Ovary (tissue), 9 donors: Measurements from ENCODE around the gene PCGF3. TPM values are rescaled to one million over a fixed set of nuclear protein-coding genes. Genes with fewer than 3 reads are reported as not detected.
"Not testable (repeated sequence)": the region's sequence is repeated elsewhere in the genome, so short reads cannot be mapped to it uniquely, and the experiment has no call there.

Experiments
- DNase-seq, 5 donors: peaks; one replicate each; pipeline ENCODE4 v3.0.0-alpha.2; 2019 to 2020
- H3K27ac ChIP-seq, 2 donors: fragments of 200-600 bp; one replicate each; pipeline versions ENCODE4 v1.5.1 to v1.8.0; 2019 to 2022
- H3K27me3 ChIP-seq: fragments of 200-600 bp; one replicate; pipeline ENCODE4 v1.8.0; 2022
- H3K36me3 ChIP-seq: fragments of 200-600 bp; sonication (generic); one replicate; pipeline ENCODE4 v1.5.1; 2019
- H3K4me1 ChIP-seq: one replicate; pipeline ENCODE4 v1.8.1; 2013; ENCODE audit warnings: mild to moderate bottlenecking, moderate library complexity; ENCODE audit not compliant: insufficient read depth
- H3K4me3 ChIP-seq: fragments of 200-600 bp; sonication (generic); one replicate; pipeline ENCODE4 v1.5.1; 2017
- H3K9me3 ChIP-seq, 2 donors: fragments of 200-600 bp in 1 of 2; sonication (generic) in 1 of 2; one replicate each; pipeline versions ENCODE4 v1.5.1 to v1.8.1; 2013 to 2019; ENCODE audit warnings: mild to moderate bottlenecking in 1 of 2, moderate library complexity in 1 of 2
- CTCF ChIP-seq, 3 donors: fragments of 450-650 bp in 2 of 3; fragments of 200-600 bp in 1 of 3; IDR thresholded peaks; one replicate each; pipeline versions ENCODE4 v1.5.1 to v1.8.0; 2016 to 2022; ENCODE audit warnings: antibody characterized with exemption in 3 of 3, mild to moderate bottlenecking in 1 of 3
- EP300 ChIP-seq: sonication (generic); formaldehyde crosslinking; IDR thresholded peaks from one replicate; pipeline ENCODE4 v1.6.1; 2017; ENCODE audit warnings: antibody characterized with exemption
- POLR2A ChIP-seq: fragments of 450-650 bp; IDR thresholded peaks from one replicate; pipeline ENCODE4 v1.6.1; 2017; ENCODE audit warnings: antibody characterized with exemption, mild to moderate bottlenecking, moderate library complexity
- WGBS, 3 donors: extraction: QIAGEN DNeasy Blood & Tissue Kit in 1 of 3; methylation state at CpG; one replicate each; pipeline versions ENCODE4 v1.1.5 to v1.1.7; 2013 to 2017; 5-methylcytosine and 5-hydroxymethylcytosine counted together
- intact Hi-C, 4 donors: fragments of 100-400 bp; cut with DNase I; formaldehyde crosslinking; loops; one replicate each; pipeline versions ENCODE4 v1.11.0 to v1.15.1; 2022 to 2023
- polyA plus RNA-seq, 2 donors: library from polyadenylated mRNA; stranded (reverse); fragments of 200-250 nt in 1 of 2; fragments of 350-450 nt in 1 of 2; fragmentation: Illumina TruSeq in 1 of 2; extraction: RNeasy Lipid Tissue Mini Kit (QIAGEN cat#74804) in 1 of 2; gene quantifications; one replicate each; pipeline ENCODE4 v1.2.3, GENCODE V29; 2013 to 2014
- total RNA-seq, 7 donors: library from RNA; depleted of rRNA in 2 of 7; stranded (reverse); fragments of >200 nt in 2 of 7; fragmentation: NEBNext Ultra II Directional in 3 of 7; extraction: Animal tissue kit (Norgen Biotek cat#: 25700) in 3 of 7; gene quantifications; one replicate each; pipeline versions ENCODE4 v1.1.0 to v1.2.4, GENCODE V29; 2016 to 2023
- donor health status: DM: no; HTN: no; CAD: no; lungs with moderate emphysema.
- donor health status: DM: no; HTN: no; CAD: no.
- donor health status: Bipolar disorder and iron deficiency.
- donor health status: DM: yes; HTN: yes; CAD: no.
- donor health status: DM: no; HTN: no; CAD: no.
- donor health status: DM: yes; HTN: yes; CAD: no.

Gene PCGF3
- total and polyA plus RNA-seq, 9 donors = 21.7 to 51.2 (median 45.3) TPM

DNA sequence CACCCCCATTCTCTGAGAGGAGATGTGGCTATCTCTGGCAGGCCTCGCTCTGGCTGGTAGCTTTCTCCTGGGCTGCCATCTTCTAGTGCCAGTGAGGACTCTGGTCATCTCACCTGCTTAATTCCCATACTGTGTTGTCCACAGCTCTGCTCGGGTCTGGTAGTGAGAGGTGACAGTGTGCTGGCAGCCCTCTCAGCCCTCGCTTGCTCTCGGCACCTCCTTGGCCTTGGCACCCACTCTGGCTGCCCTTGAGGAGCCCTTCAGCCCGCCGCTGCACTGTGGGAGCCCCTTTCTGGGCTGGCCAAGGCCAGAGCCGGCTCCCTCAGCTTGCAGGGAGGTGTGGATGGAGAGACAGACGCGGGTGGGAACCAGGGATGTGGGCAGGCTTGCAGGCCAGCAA, 67.6 kb downstream of the PCGF3 start:
- DNase-seq = no peak
- TF ChIP-seq EP300 (no peak), POLR2A (no peak)
- H3K4me3 ChIP-seq = no peak overlapping the region
- H3K27me3 ChIP-seq = no peaks in the 10 kb centered on the region
- H3K36me3 ChIP-seq = no peaks in the 10 kb centered on the region
- no peak overlapping the region for H3K27ac ChIP-seq
- intact Hi-C loops = no loop called here
- 33 to 57% (median 43%) methylated on average over 7 to 9 of the region's 9 CpGs for WGBS, 3 donors
- no peaks in the 10 kb centered on the region for H3K9me3 ChIP-seq
- peaks cover 16% of the 10 kb centered on the region for H3K4me1 ChIP-seq

- H3K27me3 ChIP-seq, H3K27ac ChIP-seq, intact Hi-C loops, H3K9me3 ChIP-seq, H3K4me3 ChIP-seq, H3K36me3 ChIP-seq: not testable (repeated sequence)
- H3K4me1 ChIP-seq = peaks cover 19% of the 10 kb centered on the region
- WGBS, 3 donors = 90 to 94% (median 93%) methylated on average over 30 of the region's 30 CpGs
- DNase-seq = peak in 1 of 5 donors; percentile 10
Measured at GRCh38 chr4:774419-775092, 68.9 kb downstream of the PCGF3 start.

GRCh38 chr4:775485-775884, 69.9 kb downstream of the PCGF3 start:
- WGBS, 3 donors = 97 to 98% (median 98%) methylated on average over 2 of the region's 2 CpGs
- H3K4me3 ChIP-seq, H3K27ac ChIP-seq, H3K27me3 ChIP-seq, intact Hi-C loops, H3K9me3 ChIP-seq, H3K36me3 ChIP-seq, DNase-seq: not testable (repeated sequence)
- peaks cover 24% of the 10 kb centered on the region for H3K4me1 ChIP-seq

- no peaks in the 10 kb centered on the region for H3K36me3 ChIP-seq
- H3K4me1 ChIP-seq = peaks cover 23% of the 10 kb centered on the region
- no peak overlapping the region for H3K4me3 ChIP-seq
- DNase-seq = no peak
- no peaks in the 10 kb centered on the region for H3K9me3 ChIP-seq
- WGBS, 3 donors = 89 to 96% (median 95%) methylated on average over 9 of the region's 9 CpGs
- intact Hi-C loops = no loop called here
- TF ChIP-seq POLR2A (no peak), CTCF (IDR thresholded peaks at IDR 0.05) (no peak)
- H3K27ac ChIP-seq = no peak overlapping the region
- H3K27me3 ChIP-seq = no peaks in the 10 kb centered on the region
Measured at GRCh38 chr4:776743-777441, 71.3 kb downstream of the PCGF3 start.

DNA sequence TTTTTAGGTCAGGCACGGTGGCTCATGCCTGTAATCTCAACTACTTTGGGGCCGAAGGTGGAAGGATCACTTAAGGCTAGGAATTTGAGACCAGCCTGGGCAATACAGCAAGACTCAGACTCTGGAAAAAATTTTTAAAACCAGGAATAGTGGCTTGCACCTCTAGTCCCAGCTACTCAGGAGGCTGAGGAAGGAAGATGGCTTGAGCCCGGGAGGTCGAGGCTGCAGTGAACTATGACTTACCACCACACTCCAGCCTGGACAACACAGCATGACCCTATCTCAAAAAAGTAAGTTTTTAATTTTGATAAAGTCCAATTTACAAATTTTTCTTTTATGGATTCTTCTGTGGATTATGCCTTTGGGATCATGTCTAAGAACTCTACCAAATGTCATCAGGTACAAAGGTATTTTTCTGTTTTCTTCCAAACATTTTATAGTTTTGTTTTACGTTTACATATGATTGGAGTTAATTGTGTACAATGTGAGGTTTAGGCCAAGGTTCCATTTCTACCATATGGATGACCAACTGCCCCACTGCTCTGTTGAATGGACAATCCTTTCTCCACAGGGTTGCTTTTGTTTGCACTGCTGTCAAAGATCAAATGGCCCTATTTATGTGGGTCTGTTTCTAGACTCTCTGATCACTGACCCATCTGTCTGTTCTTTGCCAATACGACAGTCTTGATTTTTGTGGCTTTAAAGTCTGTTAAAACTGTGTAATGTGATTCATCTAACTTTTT, 72.1 kb downstream of the PCGF3 start:
- 87 to 95% (median 93%) methylated on average over 6 of the region's 6 CpGs for WGBS, 3 donors
- H3K36me3 ChIP-seq = no peaks in the 10 kb centered on the region
- H3K27ac ChIP-seq = no peak overlapping the region

More for the DNA sequence above, 72.1 kb downstream of the PCGF3 start:
- Histone ChIP-seq H3K27me3 (no peaks in the 10 kb centered on the region), H3K9me3 (no peaks in the 10 kb centered on the region), H3K4me1 (peaks cover 21% of the 10 kb centered on the region), H3K4me3 (no peak overlapping the region)
- intact Hi-C loops = no loop called here
- TF ChIP-seq EP300 (no peak), CTCF (IDR thresholded peaks at IDR 0.05) (no peak), POLR2A (no peak)
- no peak for DNase-seq
